Retinal pigment epithelial cell (primary cell): ENCODE results near the gene POMT2.
"Not testable (repeated sequence)": the region's sequence is repeated elsewhere in the genome, so short reads cannot be mapped to it uniquely, and the experiment has no call there.

ENCODE experiments used
- DNase-seq: peaks from one replicate; pipeline ENCODE4 v3.0.0-alpha.2; 2010; ENCODE audit warnings: low read depth
- H3K4me3 ChIP-seq: 2 replicates; pipeline ENCODE4 v1.5.1; 2011; ENCODE audit warnings: mild to moderate bottlenecking, low read length, control low read depth, moderate library complexity
- CTCF ChIP-seq: conservative IDR thresholded peaks from 2 replicates; pipeline ENCODE4 v1.5.1; 2011; ENCODE audit warnings: low read depth, low read length, control low read depth, inconsistent platforms

POMT2 gene

GRCh38 chr14:77324816-77325745, 4.4 kb upstream of the POMT2 start:
- TF ChIP-seq CTCF, result no peak
- no peak for DNase-seq
- no peak overlapping the region for H3K4me3 ChIP-seq

GRCh38 chr14:77324289-77324688, 3.6 kb upstream of the POMT2 start:
- TF ChIP-seq CTCF, result no peak
- no peak for DNase-seq
- H3K4me3 ChIP-seq, result no peak overlapping the region

DNA sequence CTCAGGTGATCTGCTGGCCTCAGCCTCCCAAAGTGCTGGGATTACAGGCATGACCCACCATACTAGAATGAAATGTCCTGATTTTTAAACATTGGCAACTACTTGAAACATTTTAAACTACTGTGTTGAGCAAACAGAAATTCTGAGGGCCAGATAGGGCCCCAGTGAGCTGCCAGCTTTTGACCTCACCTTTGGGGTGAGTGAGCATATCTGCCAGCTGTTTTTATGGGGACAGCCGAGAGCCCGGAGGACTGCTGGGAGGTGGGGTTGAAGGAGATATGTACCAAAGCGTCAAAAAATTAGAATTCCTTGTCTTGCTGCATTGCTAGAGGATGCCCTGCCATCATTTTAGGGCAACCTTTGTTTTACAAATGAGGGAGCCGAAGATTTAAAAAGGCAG, 2.9 kb upstream of the POMT2 start:
- H3K4me3 ChIP-seq, result no peak overlapping the region
- DNase-seq, result no peak
- TF ChIP-seq CTCF, result no peak

DNA sequence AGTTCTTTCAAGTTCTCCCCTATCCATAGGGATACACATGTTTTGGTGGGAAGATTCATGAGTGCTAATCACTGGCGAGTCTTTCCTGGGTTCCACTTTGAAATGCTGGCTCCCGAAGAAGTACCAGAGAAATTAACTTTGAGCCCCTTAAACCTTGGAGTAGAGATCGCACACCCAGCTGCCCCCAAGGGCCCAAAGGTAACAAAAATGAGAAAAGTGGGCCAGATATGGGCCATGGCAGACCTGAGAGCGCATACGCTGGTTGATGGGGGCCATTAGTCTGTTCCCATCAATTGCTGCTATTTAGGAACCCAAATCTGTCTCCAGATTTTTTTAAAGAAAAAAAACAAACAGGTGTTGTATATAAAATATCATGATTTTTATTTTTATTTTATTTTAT, 2.3 kb upstream of the POMT2 start:
- TF ChIP-seq CTCF, result no peak
- no peak overlapping the region for H3K4me3 ChIP-seq
- no peak for DNase-seq

GRCh38 chr14:77322250-77322902, 1.7 kb upstream of the POMT2 start:
- TF ChIP-seq CTCF, result no peak
- H3K4me3 ChIP-seq, result peak overlapping the region; percentile 84
- no peak for DNase-seq

GRCh38 chr14:77319422-77319821, 1.3 kb downstream of the POMT2 start:
- no peak for TF ChIP-seq CTCF

DNA sequence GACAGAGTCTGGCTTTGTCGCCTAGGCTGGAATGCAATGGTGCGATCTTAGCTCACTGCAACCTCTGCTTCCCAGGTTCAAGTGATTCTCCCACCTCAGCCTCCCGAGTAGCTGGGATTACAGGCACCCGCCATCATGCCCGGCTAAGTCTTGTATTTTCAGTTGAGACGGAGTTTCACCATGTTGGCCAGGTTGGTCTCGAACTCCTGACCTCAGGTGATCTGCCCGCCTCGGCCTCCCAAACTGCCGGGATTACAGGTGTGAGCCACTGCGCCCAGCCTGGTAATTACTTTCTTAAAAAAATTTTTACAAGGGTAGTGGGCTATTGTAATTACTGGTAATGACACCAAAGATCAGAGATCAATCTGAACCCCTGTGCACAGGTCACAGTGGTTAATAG, 1.9 kb downstream of the POMT2 start:
- not testable (repeated sequence) for DNase-seq, H3K4me3 ChIP-seq

More at GRCh38 chr14:77319422-77319821, 1.3 kb downstream of the POMT2 start:
- H3K4me3 ChIP-seq, result no peak overlapping the region
- DNase-seq, result no peak
